Progenitor cell of endocrine pancreas (in vitro differentiated cells): ENCODE results near the gene PLCG1. TPM values are rescaled to one million over a fixed set of nuclear protein-coding genes. Genes with fewer than 3 reads are reported as not detected.

Source experiments
- DNase-seq: peaks from one replicate; pipeline ENCODE4 v3.0.0; 2021; ENCODE audit warnings: low spot score; ENCODE audit not compliant: unreplicated experiment
- H3K27ac Mint-ChIP-seq: 2 replicates; pipeline ENCODE4 v1.8.0; 2021; ENCODE audit warnings: mild to moderate bottlenecking, moderate library complexity, mixed read lengths
- H3K27me3 Mint-ChIP-seq: 2 replicates; pipeline ENCODE4 v1.8.0; 2021; ENCODE audit warnings: mixed read lengths
- H3K36me3 Mint-ChIP-seq: 2 replicates; pipeline ENCODE4 v1.8.0; 2022; ENCODE audit warnings: mixed read lengths; ENCODE audit not compliant: insufficient read depth
- H3K4me1 Mint-ChIP-seq: 2 replicates; pipeline ENCODE4 v1.8.0; 2021; ENCODE audit warnings: low read depth, mixed read lengths
- H3K4me3 Mint-ChIP-seq: 2 replicates; pipeline ENCODE4 v1.8.0; 2021; ENCODE audit warnings: low read depth, mild to moderate bottlenecking, moderate library complexity, mixed read lengths
- H3K9me3 Mint-ChIP-seq: 2 replicates; pipeline ENCODE4 v1.8.0; 2021; ENCODE audit warnings: low read depth, mixed read lengths
- CTCF ChIP-seq: fragments of 200-600 bp; sonication (generic); IDR thresholded peaks from one replicate; pipeline ENCODE4 v1.5.0; 2021; ENCODE audit warnings: antibody characterized with exemption, mild to moderate bottlenecking; ENCODE audit not compliant: unreplicated experiment
- total RNA-seq: library from RNA; stranded (reverse); gene quantifications from 2 replicates; pipeline ENCODE4 v1.2.1, GENCODE V29; 2021

PLCG1 gene
- total RNA-seq, 1 donor from 2014 or later, result 395 TPM

- peaks cover 13% of the 10 kb centered on the region for H3K4me1 Mint-ChIP-seq
Measured at GRCh38 chr20:41218466-41218865, 81.1 kb downstream of the PLCG1 start.

GRCh38 chr20:41219824-41220223 is 82.5 kb downstream of the PLCG1 start:
- Mint-ChIP-seq H3K36me3 (no peaks in the 10 kb centered on the region), H3K4me1 (peaks cover 13% of the 10 kb centered on the region), H3K4me3 (no peak overlapping the region), H3K9me3 (no peaks in the 10 kb centered on the region), H3K27me3 (no peaks in the 10 kb centered on the region), H3K27ac (no peak overlapping the region)
- no peak for TF ChIP-seq CTCF
- DNase-seq, result no peak

More at GRCh38 chr20:41218466-41218865, 81.1 kb downstream of the PLCG1 start:
- Mint-ChIP-seq H3K36me3 (no peaks in the 10 kb centered on the region), H3K4me3 (no peak overlapping the region), H3K27me3 (no peaks in the 10 kb centered on the region), H3K9me3 (no peaks in the 10 kb centered on the region), H3K27ac (no peak overlapping the region)
- no peak for TF ChIP-seq CTCF
- no peak for DNase-seq

DNA sequence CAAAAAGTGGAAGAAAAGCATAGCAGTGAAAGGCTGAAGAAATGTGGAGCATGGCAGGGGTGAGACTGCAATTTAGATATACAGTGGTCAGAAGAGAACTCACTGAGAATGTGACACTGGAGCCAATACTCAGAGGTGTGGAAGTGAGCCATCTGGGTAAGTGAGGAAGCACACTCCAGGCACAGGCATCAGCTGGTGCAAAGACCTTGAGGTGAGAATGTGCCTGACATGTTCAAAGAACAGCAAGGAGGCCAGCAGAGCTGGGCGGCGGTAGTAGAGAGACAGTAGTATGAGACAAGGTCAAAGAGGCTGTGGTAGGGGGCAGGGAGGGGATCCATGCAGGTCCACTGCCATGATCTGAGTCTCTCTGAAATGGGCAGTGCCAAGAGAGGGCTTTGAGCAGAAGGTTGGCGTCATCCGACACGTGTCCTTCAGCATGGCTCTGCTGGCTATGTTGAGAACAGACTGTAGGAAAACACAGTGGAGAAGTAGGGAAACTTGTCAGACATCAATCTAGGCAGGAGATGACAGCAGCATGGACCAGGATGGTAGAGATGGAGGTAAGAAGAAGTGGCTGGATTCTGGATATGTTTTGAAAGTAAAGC is 84.4 kb downstream of the PLCG1 start:
- no peaks in the 10 kb centered on the region for H3K27me3 Mint-ChIP-seq
- no peaks in the 10 kb centered on the region for H3K36me3 Mint-ChIP-seq
- H3K4me1 Mint-ChIP-seq, result peaks cover 13% of the 10 kb centered on the region
- H3K4me3 Mint-ChIP-seq, result no peak overlapping the region
- DNase-seq, result no peak
- no peaks in the 10 kb centered on the region for H3K9me3 Mint-ChIP-seq
- H3K27ac Mint-ChIP-seq, result no peak overlapping the region
- TF ChIP-seq CTCF, result no peak

DNA sequence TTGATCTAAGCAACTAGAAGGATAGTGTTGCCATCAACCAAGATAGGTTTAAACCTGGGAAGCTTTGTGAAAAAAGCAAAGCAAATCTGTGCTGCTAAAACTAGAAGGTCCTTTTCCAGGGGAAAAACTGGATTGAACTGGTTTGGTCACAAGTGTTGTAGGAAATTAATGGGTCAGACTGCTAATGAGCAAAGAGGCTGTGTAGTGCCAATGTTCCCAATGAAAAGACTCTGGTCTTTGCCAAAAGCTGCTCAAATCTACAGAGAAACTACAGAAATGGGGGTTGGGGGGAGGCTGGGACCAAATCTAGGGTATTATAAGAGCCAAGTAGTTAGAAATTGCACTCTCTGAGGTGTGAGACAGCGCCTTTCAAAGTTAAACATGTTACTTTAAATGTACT is 85.0 kb downstream of the PLCG1 start:
- DNase-seq, result no peak
- Mint-ChIP-seq H3K4me1 (peaks cover 13% of the 10 kb centered on the region), H3K4me3 (no peak overlapping the region), H3K27ac (no peak overlapping the region), H3K36me3 (no peaks in the 10 kb centered on the region), H3K9me3 (no peaks in the 10 kb centered on the region), H3K27me3 (no peaks in the 10 kb centered on the region)
- no peak for TF ChIP-seq CTCF

DNA sequence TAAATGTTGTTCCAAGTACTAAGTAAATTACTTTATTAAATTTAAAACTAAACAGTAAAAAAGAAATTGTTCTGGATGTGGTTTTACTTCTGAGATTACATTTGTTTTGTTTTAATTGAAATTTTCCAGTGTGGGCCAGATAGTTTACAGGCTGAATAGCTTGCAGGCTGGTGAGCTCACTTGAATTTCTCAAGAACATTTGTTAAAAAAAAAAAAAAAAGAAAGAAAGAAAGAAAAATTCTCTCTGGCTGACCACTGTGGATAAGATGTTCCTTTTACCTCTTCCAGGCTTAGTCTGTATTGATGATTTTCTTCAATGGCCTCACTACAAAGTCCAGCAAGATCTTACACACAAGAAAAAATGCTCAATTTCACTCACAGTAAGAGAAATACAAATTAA is 85.4 kb downstream of the PLCG1 start:
- Mint-ChIP-seq H3K4me1 (peaks cover 13% of the 10 kb centered on the region), H3K9me3 (no peaks in the 10 kb centered on the region), H3K4me3 (no peak overlapping the region), H3K27me3 (no peaks in the 10 kb centered on the region), H3K36me3 (no peaks in the 10 kb centered on the region), H3K27ac (no peak overlapping the region)
- DNase-seq, result no peak
- no peak for TF ChIP-seq CTCF
